NOMO-1 treated with DMSO at 0.1 percent for 48 hours (cell line): ENCODE measurements around the gene RHOXF2B.
A peak's percentile ranks its signal among the peaks of the same experiment; 100 is the strongest.
"Not testable (repeated sequence)": the region's sequence is repeated elsewhere in the genome, so short reads cannot be mapped to it uniquely, and the experiment has no call there.

Experiments
- DNase-seq: peaks from one replicate; lab custom pipeline; 2025; ENCODE audit not compliant: unreplicated experiment; lab: John Stamatoyannopoulos, UW

Gene RHOXF2B

GRCh38 chrX:120077590-120077989 lies at the start of gene RHOXF2B:
Gene RHOXF2B, minus strand, starts transcription at chrX:120077690. Its CDS starts 138 bp downstream, at chrX:120077552.
- DNase-seq = not testable (repeated sequence)

DNA sequence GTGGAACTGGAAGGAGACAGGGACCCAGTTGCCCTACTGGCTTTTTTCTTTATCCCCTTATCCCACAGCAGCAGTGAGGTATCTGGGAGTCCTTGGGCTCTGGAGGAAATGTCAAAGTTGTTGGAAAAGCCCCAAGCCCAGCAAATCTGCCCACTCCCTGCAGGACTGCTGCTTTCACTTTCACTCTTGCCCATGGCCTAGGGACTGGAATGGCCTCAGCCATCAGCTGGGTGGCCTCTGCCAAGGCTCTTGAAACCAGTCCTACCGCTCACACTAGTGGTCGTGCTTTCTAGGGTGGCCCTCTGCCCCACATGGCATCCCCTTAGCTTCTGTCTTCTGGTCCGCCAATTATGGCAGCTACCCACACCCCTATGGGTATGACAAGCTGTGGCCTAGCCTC lies 48.0 kb upstream of the RHOXF2B start:
- no peak for DNase-seq

- DNase-seq = no peak
These were observed 42.7 kb upstream of the RHOXF2B start for GRCh38 chrX:120120223-120120622.

- no peak for DNase-seq
These were observed 38.0 kb upstream of the RHOXF2B start, which contains the start of gene RHOXF1 for GRCh38 chrX:120115438-120115963. Gene RHOXF1, minus strand, starts transcription at chrX:120115913. Its CDS starts 51 bp downstream, at chrX:120115862.

- no peak for DNase-seq
These were observed 34.1 kb upstream of the RHOXF2B start for GRCh38 chrX:120111611-120112010.

DNA sequence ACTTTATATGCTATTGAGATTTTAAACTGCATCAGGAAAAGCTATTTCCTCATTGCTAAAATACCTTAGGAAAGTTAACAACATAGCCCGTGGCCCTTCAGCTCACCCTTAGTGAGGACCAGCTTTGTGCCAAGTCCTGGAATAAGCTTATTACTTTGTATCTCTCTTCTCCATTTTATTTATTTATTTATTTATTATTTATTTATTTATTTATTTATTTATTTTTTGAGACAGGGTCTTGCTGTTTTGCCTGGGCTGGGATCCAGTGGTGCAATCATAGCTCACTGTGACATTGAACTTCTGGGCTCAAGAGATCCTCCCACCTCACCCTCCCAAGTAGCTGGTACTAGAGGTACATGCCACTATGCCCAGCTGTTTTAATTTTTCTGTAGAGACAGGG lies 31.9 kb upstream of the RHOXF2B start:
- DNase-seq = no peak

DNA sequence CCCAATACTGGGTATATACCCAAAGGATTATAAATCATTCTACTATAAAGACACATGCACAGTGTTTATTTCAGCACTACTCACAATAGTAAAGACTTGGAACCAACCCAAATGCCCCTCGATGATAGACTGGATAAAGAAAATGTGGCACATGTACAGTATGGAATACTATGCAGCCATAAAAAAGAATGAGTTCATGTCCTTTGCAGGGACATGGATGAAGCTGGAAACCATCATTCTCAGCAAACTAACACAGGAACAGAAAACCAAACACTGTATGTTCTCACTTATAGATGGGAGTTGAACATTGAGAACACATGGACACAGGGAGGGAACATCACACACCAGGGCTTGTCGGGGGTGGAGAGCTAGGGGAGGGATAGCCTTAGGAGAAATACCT lies 27.2 kb upstream of the RHOXF2B start:
- not testable (repeated sequence) for DNase-seq

- DNase-seq = not testable (repeated sequence)
These were observed 23.6 kb upstream of the RHOXF2B start for GRCh38 chrX:120101057-120101456.

DNA sequence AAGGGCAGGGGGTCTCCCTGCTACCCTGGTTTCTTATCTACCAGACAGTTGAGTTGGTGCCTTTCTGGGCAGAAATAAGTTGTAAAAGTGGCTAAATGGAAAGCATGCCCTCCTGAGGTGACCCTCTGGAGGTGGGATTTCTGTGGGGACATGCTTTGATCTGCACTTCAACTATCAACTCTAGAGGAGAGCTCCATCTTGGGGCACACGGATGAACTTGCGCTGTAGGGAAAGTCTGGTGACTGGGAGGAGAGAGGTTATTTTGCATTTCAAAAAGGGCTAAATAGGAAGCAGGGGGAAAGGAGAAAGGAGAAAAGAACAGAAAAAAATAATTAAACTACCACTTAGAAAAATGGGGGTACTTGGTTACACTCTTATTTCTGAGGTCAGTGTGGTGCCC lies 12.7 kb upstream of the RHOXF2B start:
- no peak for DNase-seq

GRCh38 chrX:120087289-120088017 lies 10.0 kb upstream of the RHOXF2B start:
- DNase-seq = no peak

- DNase-seq = not testable (repeated sequence)
These were observed 8.2 kb upstream of the RHOXF2B start for GRCh38 chrX:120085553-120086185.

DNA sequence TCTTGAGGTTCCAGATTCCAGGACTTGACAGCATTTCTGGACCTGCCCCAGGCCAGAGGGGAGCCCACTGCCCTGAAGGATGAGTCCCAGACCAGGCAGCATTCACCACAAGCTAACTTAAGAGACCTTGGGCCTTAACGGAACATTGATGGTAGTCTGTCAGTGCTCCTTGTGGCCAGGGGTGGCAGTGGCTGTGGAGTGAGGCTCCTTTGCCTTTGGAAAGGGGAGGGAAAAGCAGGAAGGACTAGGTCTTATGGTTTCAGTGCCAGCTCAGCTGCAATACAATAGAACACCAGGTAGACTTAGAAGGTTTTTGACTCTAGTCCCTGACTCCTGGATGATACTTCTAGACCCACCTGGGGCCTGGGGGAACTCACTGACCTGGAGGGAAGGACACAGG lies 11.3 kb downstream of the RHOXF2B start:
- DNase-seq = not testable (repeated sequence)

DNA sequence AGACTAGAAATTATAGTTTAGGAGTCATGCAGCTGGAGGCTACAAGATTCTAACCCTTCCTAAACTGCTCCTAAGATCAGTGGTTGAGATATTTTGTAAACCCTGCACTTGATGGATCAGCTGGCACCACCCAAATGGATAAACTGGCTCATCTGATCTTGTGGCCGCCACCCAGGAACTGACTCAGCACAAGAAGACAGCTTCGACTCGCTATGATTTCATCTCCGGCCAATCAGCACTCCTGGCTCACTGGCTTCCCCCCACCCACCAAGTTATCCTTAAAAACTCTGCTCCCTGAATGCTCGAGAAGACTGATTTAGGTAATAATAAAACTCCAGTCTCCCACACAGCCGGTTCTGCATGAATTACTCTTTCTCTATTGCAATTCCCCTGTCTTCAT lies 34.8 kb downstream of the RHOXF2B start:
- not testable (repeated sequence) for DNase-seq

DNA sequence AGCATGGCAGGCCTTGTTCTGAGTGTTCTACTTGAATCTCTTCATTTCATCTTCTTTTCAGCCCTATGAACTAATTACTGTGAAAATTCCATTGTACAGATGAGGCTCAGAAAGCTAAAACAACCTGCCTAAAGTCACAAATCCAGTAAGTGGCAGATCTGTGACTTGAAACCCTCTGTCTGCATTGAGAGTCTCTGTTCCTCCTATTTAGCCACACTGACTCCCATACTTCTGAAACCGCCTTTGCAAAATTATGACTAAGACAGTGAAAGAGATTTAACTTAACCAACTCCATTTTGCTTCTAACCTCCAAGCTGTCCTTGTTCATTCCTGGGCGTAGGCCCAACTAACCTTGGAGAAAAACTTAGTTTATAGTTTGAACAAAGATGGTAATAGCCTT lies 35.2 kb downstream of the RHOXF2B start:
- DNase-seq = not testable (repeated sequence)

GRCh38 chrX:120040176-120040575 lies 37.3 kb downstream of the RHOXF2B start:
- DNase-seq = not testable (repeated sequence)

- DNase-seq = not testable (repeated sequence)
These were observed 38.3 kb downstream of the RHOXF2B start for GRCh38 chrX:120039087-120039733.

GRCh38 chrX:120036704-120037103 lies 40.8 kb downstream of the RHOXF2B start:
- no peak for DNase-seq

DNA sequence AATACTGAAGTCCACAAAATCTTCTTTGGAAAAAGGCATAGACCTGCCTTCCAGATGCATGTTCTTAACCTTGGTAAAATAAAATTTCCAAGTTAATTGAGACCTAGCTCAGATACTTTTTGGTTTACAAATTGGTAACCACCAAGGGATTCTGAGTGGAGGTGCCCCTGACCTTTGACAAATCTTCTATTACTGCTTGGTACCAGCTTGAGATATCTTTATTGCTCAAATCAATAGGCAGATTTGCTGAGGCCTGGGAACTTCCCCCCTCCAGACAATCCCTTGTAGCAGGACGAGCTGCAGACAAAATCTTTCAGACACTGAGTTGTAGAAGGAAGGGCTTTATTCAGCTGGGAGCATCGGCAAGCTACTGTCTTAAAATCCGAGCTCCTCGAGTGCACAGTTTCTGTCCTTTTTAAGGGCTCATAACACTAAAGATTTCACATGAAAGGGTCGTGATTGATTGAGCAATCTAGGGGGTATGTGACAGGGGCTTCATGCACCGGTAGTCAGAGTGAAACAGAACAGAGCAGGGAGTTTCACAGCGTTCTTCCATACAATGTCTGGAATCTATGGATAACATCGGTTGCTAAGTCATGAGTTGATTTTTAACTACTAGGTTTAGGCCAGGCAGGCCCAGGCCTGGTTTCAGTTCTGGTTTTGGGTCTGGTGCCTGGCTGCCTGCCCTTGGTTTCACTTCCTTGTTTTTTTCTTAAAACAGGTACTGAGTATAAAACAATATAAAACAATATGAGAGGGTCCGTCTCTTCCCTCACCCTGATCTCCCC lies 41.8 kb downstream of the RHOXF2B start:
- peak; percentile 88 for DNase-seq

DNA sequence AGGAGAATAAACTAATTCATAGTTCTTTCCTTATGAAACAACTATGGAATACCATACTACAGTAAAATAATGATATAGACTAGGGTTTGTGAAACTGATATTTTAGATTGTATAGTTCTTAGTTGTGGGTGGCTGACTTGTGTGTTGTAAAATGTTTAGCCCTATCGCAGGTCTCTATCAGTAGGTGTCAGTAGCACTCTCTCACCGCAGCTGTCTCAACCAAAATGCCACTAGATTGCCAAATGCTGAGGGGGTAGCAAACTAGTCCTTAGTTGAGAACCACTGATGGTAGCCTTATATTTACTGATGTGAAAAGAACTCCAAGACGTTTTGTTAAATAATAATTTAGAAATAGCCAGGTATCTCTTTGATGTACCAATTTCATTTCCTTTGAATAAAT lies 48.1 kb downstream of the RHOXF2B start:
- no peak for DNase-seq

- no peak for DNase-seq
These were observed 54.2 kb downstream of the RHOXF2B start for GRCh38 chrX:120023259-120023658.

- no peak for DNase-seq
These were observed 54.7 kb downstream of the RHOXF2B start for GRCh38 chrX:120022763-120023162.
